Esophagus squamous epithelium (tissue), 5 donors: ENCODE results near the gene GALNS. TPM values are rescaled to one million over a fixed set of nuclear protein-coding genes. Genes with fewer than 3 reads are reported as not detected.
A peak's percentile ranks its signal among the peaks of the same experiment; 100 is the strongest.

Experiments
- DNase-seq: peaks from one replicate; lab custom pipeline; 2025; lab: John Stamatoyannopoulos, UW
- H3K27ac ChIP-seq, 4 donors: fragments of 200-600 bp; sonication (generic); one replicate each; pipeline ENCODE4 v1.5.1; 2016 to 2019; ENCODE audit warnings: mild to moderate bottlenecking in 1 of 4
- H3K27me3 ChIP-seq, 4 donors: fragments of 200-600 bp; sonication (generic); 1 replicate in 3 of 4; 2 replicates in 1 of 4; pipeline versions ENCODE4 v1.5.1 to v1.6.0; 2017 to 2021; ENCODE audit warnings: antibody characterized with exemption in 1 of 4
- H3K36me3 ChIP-seq, 3 donors: fragments of 200-600 bp; sonication (generic); one replicate each; pipeline ENCODE4 v1.5.1; 2016 to 2019
- H3K4me1 ChIP-seq, 3 donors: fragments of 200-600 bp; sonication (generic); one replicate each; pipeline ENCODE4 v1.5.1; 2017 to 2019
- H3K4me3 ChIP-seq, 4 donors: fragments of 200-600 bp; sonication (generic); 1 replicate in 3 of 4; 2 replicates in 1 of 4; pipeline ENCODE4 v1.5.1; 2016 to 2019; ENCODE audit warnings: mild to moderate bottlenecking in 2 of 4, moderate library complexity in 1 of 4
- H3K9me3 ChIP-seq, 3 donors: fragments of 200-600 bp; sonication (generic); one replicate each; pipeline ENCODE4 v1.5.1; 2016 to 2019
- POLR2A ChIP-seq, 4 donors: fragments of 450-650 bp; IDR thresholded peaks; one replicate each; pipeline ENCODE4 v1.6.1; 2017; ENCODE audit warnings: antibody characterized with exemption in 4 of 4, mild to moderate bottlenecking in 4 of 4, moderate library complexity in 3 of 4
- WGBS, 2 donors: methylation state at CpG; one replicate each; pipeline ENCODE4 v1.1.5; 2018; 5-methylcytosine and 5-hydroxymethylcytosine counted together
- intact Hi-C: fragments of 100-400 bp; cut with DNase I; formaldehyde crosslinking; loops from one replicate; pipeline ENCODE4 v1.15.0; 2022
- total RNA-seq, 4 donors: library from RNA; depleted of rRNA; stranded (reverse); fragments of >200 nt; gene quantifications; one replicate each; pipeline ENCODE4 v1.1.0, GENCODE V29; 2016
- TF ChIP-seq, protein P1 (sequence below), 6 experiments: fragments of 450-650 bp in 4 of 6; fragments of 200-600 bp in 2 of 6; sonication (generic) in 2 of 6; IDR thresholded peaks; one replicate each; pipeline ENCODE4 v1.5.1; 2016 to 2019; ENCODE audit warnings: antibody characterized with exemption in 6 of 6, mild to moderate bottlenecking in 4 of 6, moderate library complexity in 4 of 6
- donor health status: DM: yes; HTN: yes; CAD: no.

Gene GALNS
- total RNA-seq, 4 donors from 2014 or later, result 9.5 to 24.2 (median 20.5) TPM

DNA sequence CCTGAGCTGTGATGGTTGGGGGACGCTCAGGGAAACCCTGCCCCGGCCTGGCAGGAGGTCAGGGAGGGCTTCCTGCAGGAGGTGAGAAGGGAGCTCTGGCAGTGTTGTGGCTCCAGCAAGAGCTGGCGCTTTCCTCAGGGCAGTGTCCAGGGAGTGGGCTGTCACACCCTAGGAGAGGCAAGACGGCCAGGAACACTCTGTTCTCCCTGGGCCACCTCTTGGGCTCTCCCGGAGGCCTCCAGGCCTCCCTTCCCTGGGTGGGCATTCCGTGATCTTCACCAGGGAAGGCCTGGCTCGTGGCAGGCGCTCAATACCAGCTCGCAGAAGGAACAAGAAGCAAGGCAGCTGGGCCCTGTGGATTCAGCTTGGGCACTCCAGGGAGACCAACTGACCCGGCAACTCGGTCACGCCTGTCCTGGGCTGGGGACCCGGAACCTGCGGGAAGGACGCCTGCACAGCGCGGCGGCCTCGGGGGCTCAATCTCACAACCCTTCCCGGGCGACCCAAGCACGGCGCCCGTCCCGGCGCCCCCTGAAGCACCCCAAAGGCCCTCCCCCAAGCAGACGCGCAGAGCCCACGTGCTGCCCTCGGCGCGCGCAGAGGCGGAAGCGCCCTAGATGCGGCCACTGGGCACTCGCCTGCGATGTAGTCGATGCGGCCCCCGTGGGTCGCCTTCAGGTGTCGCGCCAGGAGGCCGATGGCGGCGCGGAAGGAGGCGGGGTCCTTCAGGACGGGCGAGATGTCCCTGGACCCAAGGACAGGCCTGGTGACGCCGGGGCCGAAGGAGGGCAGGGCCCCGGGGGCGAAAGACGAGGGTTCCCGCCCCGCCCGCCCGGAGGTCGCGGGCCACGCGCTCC lies 45.6 kb downstream of the GALNS start:
- intact Hi-C loops, result loop anchor here (5.0 to 10.0 kb wide), 2 partner anchors 46 to 354 kb away; partner anchors contain the start of genes GALNS and TRAPPC2L
- Histone ChIP-seq H3K4me3 (peak overlapping the region; percentile 64 to 99 (median 74)), H3K36me3 (peaks cover 7 to 27% (median 14%) of the 10 kb centered on the region in 3 donors), H3K9me3 (no peaks in the 10 kb centered on the region), H3K4me1 (peaks cover 30 to 65% (median 35%) of the 10 kb centered on the region in 3 donors), H3K27me3 (no peaks in the 10 kb centered on the region), H3K27ac (peak overlapping the region; percentile 92 to 98 (median 94))
- DNase-seq, result no peak
- TF ChIP-seq POLR2A (IDR thresholded peaks at IDR 0.05), result peak in 2 of 4 donors; percentile 72 to 85
- TF ChIP-seq, protein P1, sequence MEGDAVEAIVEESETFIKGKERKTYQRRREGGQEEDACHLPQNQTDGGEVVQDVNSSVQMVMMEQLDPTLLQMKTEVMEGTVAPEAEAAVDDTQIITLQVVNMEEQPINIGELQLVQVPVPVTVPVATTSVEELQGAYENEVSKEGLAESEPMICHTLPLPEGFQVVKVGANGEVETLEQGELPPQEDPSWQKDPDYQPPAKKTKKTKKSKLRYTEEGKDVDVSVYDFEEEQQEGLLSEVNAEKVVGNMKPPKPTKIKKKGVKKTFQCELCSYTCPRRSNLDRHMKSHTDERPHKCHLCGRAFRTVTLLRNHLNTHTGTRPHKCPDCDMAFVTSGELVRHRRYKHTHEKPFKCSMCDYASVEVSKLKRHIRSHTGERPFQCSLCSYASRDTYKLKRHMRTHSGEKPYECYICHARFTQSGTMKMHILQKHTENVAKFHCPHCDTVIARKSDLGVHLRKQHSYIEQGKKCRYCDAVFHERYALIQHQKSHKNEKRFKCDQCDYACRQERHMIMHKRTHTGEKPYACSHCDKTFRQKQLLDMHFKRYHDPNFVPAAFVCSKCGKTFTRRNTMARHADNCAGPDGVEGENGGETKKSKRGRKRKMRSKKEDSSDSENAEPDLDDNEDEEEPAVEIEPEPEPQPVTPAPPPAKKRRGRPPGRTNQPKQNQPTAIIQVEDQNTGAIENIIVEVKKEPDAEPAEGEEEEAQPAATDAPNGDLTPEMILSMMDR (IDR thresholded peaks at IDR 0.05), result no peak
- 3 to 10% methylated on average over 2 to 11 of the region's 65 CpGs for WGBS, 2 donors

DNA sequence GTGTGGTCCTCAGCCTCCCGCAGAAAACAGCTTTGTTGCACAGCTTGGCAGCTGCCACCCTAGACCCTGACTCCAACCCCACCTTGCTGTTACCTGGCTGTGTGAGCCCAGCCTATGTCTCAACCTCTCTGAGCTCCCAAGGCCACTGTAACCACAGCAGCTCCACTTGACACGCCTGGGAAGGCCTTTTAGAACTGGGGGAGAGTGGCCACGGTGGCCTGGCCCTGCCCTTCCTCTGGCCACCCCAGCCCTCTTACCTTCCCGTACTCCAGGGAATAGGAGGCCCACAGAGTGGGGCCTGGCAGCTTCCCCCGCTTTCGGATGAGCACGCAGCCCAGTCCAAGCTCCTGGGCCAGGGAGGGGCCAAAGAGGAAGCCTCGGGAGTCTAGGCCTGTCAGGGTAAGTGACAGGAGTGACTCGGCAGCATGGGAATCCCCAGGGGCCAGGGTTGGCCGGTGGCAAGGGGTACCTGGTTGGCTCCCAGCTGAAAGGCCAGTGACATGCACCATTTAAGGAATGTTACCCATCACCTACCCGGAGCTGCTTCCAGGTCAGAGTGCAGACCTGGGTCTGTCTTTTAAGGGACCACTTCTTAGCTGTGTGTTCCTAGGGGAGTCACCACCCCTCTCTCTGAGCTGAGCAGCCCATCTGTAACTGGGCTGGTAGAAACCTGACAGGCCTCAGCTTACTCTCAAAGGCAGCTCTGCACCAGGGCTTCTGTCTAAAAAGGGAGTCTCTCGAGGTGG lies 46.4 kb downstream of the GALNS start:
- WGBS, 2 donors, result 27 to 57% methylated on average over 1 to 3 of the region's 12 CpGs
- Histone ChIP-seq H3K27me3 (no peaks in the 10 kb centered on the region), H3K4me3 (peak overlapping the region; percentile 64 to 99 (median 74)), H3K9me3 (no peaks in the 10 kb centered on the region), H3K27ac (peak overlapping the region; percentile 92 to 98 (median 94)), H3K4me1 (peaks cover 30 to 68% (median 35%) of the 10 kb centered on the region in 3 donors), H3K36me3 (peaks cover 7 to 27% (median 14%) of the 10 kb centered on the region in 3 donors)
- TF ChIP-seq, protein P1 (IDR thresholded peaks at IDR 0.05), result no peak
- no peak for TF ChIP-seq POLR2A (IDR thresholded peaks at IDR 0.05)
- no peak for DNase-seq
- intact Hi-C loops, result loop anchor here (5.0 to 10.0 kb wide), 2 partner anchors 47 to 354 kb away; partner anchors contain the start of genes GALNS and TRAPPC2L

- Histone ChIP-seq H3K36me3 (peaks cover 7 to 27% (median 14%) of the 10 kb centered on the region in 3 donors), H3K27me3 (no peaks in the 10 kb centered on the region), H3K4me3 (peak overlapping the region in 2 of 4 donors; percentile 74 to 99), H3K27ac (peak overlapping the region in 2 of 4 donors; percentile 92 to 98), H3K9me3 (no peaks in the 10 kb centered on the region), H3K4me1 (peaks cover 35 to 74% (median 40%) of the 10 kb centered on the region in 3 donors)
- TF ChIP-seq, protein P1 (IDR thresholded peaks at IDR 0.05), result no peak
- TF ChIP-seq POLR2A (IDR thresholded peaks at IDR 0.05), result no peak
- DNase-seq, result no peak
- intact Hi-C loops, result loop anchor here (5.0 to 10.0 kb wide), 2 partner anchors 48 to 355 kb away; partner anchors contain the start of genes GALNS and TRAPPC2L
- 83 to 85% methylated on average over 1 to 4 of the region's 10 CpGs for WGBS, 2 donors
Observed at GRCh38 chr16:88809676-88810165, 47.0 kb downstream of the GALNS start.

DNA sequence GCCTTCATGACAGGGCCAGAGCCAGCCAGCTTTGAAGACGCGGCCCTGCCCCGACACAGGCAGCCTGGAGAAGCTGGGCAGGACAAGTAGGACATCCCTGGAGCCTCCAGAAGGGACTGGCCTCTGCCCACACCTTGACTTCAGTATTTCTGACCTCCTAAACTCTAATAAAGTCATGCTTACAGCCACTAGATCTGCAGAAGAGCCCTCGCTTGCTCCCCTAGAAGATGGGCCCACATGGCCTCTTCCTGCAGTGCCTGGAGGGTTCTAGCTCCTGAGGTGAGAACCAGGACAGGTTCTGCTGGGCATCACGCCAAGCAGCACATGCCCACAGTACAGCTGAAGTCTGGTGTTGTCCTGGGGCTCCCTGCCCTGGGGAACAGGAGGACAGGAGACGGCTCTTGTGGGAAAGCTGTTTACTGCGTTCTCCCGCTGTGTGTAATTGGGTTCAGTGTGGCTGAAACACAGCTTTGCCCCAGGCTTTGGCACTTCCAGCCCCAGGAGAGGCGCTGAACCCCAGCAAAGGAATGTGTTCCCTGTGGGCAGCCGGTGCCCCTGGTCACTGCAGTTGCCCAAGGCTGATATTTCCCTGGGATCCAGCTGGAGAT lies 47.6 kb downstream of the GALNS start:
- intact Hi-C loops, result no loop called here
- peaks cover 40 to 79% (median 45%) of the 10 kb centered on the region in 3 donors for H3K4me1 ChIP-seq

More for the DNA sequence above, 47.6 kb downstream of the GALNS start:
- Histone ChIP-seq H3K9me3 (no peaks in the 10 kb centered on the region), H3K4me3 (no peak overlapping the region), H3K36me3 (peaks cover 7 to 27% (median 14%) of the 10 kb centered on the region in 3 donors), H3K27me3 (no peaks in the 10 kb centered on the region), H3K27ac (peak overlapping the region in 1 of 4 donors; percentile 2)
- TF ChIP-seq, protein P1 (IDR thresholded peaks at IDR 0.05), result no peak
- TF ChIP-seq POLR2A (IDR thresholded peaks at IDR 0.05), result no peak
- WGBS, 2 donors, result 26 to 64% methylated on average over 3 to 4 of the region's 10 CpGs
- DNase-seq, result no peak
